CD4-positive, alpha-beta T cell (primary cell): ENCODE results near the gene DIP2C. TPM values are rescaled to one million over a fixed set of nuclear protein-coding genes. Genes with fewer than 3 reads are reported as not detected.

Experiments
- ATAC-seq: fragments of 200-7000 bp; cut with Tn5 transposase; one replicate; pipeline ENCODE4 v1.10.0; 2022; ENCODE audit warnings: mild to moderate bottlenecking; ENCODE audit not compliant: poor library complexity
- CTCF ChIA-PET: fragments of 350-600 bp; sonication (Branson Sonifier 250); formaldehyde crosslinking; loops from one replicate; lab custom pipeline; 2021; ENCODE audit warnings: antibody characterized with exemption, inconsistent platforms; lab: Charles Lee
- POLR2A ChIA-PET: fragments of 350-600 bp; sonication (Branson Sonifier 250); formaldehyde crosslinking; loops from one replicate; lab custom pipeline; 2021; ENCODE audit warnings: antibody characterized with exemption, inconsistent platforms; lab: Charles Lee
- DNase-seq, 14 experiments: peaks; one replicate each; pipeline ENCODE4 v3.0.0-alpha.2; 2013 to 2020; ENCODE audit warnings: mixed read lengths in 2 of 14
- H3K27ac ChIP-seq, 2 donors: one replicate each; pipeline versions ENCODE4 v1.5.1 to v1.7.0; 2013; ENCODE audit warnings: low read length in 2 of 2, low read depth in 1 of 2, mild to moderate bottlenecking in 1 of 2
- H3K27me3 ChIP-seq, 2 experiments: 1 replicate in 1 of 2; 2 replicates in 1 of 2; pipeline versions ENCODE4 v1.6.1 to v1.7.0; 2013; ENCODE audit warnings: low read length in 2 of 2, control low read depth in 1 of 2, mild to moderate bottlenecking in 1 of 2, moderate library complexity in 1 of 2; ENCODE audit not compliant: insufficient read depth in 2 of 2, control insufficient read depth in 1 of 2
- H3K36me3 ChIP-seq: one replicate; pipeline ENCODE4 v1.6.1; 2013; ENCODE audit warnings: low read length, control low read depth; ENCODE audit not compliant: insufficient read depth
- H3K4me1 ChIP-seq: one replicate; pipeline ENCODE4 v1.6.1; 2013; ENCODE audit warnings: low read length, control low read depth; ENCODE audit not compliant: insufficient read depth
- H3K4me3 ChIP-seq: one replicate; pipeline ENCODE4 v1.5.1; 2013; ENCODE audit warnings: mild to moderate bottlenecking, low read length, moderate library complexity
- H3K9me3 ChIP-seq, 2 experiments: 1 replicate in 1 of 2; 2 replicates in 1 of 2; pipeline versions ENCODE4 v1.6.1 to v1.7.0; 2013; ENCODE audit warnings: low read length in 2 of 2, mild to moderate bottlenecking in 2 of 2, control low read depth in 1 of 2, moderate library complexity in 1 of 2; ENCODE audit not compliant: control insufficient read depth in 1 of 2, insufficient read depth in 1 of 2
- H3K27ac Mint-ChIP-seq: one replicate; pipeline ENCODE4 v1.8.0; 2020; ENCODE audit warnings: mixed read lengths
- H3K27me3 Mint-ChIP-seq: one replicate; pipeline ENCODE4 v1.8.0; 2021; ENCODE audit warnings: mixed read lengths
- H3K36me3 Mint-ChIP-seq: one replicate; pipeline ENCODE4 v1.8.0; 2021; ENCODE audit warnings: low read depth, mixed read lengths
- H3K4me1 Mint-ChIP-seq: one replicate; pipeline ENCODE4 v1.8.0; 2021; ENCODE audit warnings: low read depth, mixed read lengths
- H3K4me3 Mint-ChIP-seq: one replicate; pipeline ENCODE4 v1.8.0; 2020; ENCODE audit warnings: mild to moderate bottlenecking, mixed read lengths
- H3K9me3 Mint-ChIP-seq: one replicate; pipeline ENCODE4 v1.8.0; 2020; ENCODE audit warnings: mixed read lengths
- intact Hi-C, 2 experiments: fragments of 100-400 bp; cut with DNase I in 1 of 2; cut with micrococcal nuclease in 1 of 2; formaldehyde crosslinking; loops; one replicate each; pipeline versions ENCODE4 v1.15.1 to v1.9.0; 2023 to 2025; cut with DNase I, micrococcal nuclease
- total RNA-seq, 174 experiments: library from RNA in 2 of 174; stranded (reverse) in 2 of 174; gene quantifications; one replicate each; pipeline ENCODE4 v1.2.3 and lab custom pipeline; 2021 to 2026
- TF ChIP-seq, protein P1 (sequence below): fragments of 200-600 bp; IDR thresholded peaks from one replicate; pipeline ENCODE4 v1.8.0; 2022; ENCODE audit warnings: antibody characterized with exemption, mild to moderate bottlenecking

DIP2C gene
- total RNA-seq, 2 experiments from 2014 or later = 4.1 TPM

GRCh38 chr10:667096-667495, 22.4 kb downstream of the DIP2C start:
- Histone ChIP-seq H3K4me3 (no peak overlapping the region), H3K36me3 (no peaks in the 10 kb centered on the region), H3K9me3 (peaks cover 0 to 22% of the 10 kb centered on the region in 2 experiments), H3K27ac (no peak overlapping the region), H3K4me1 (no peaks in the 10 kb centered on the region), H3K27me3 (no peaks in the 10 kb centered on the region)
- no peak for DNase-seq
- Mint-ChIP-seq H3K27ac (no peak overlapping the region), H3K4me1 (no peaks in the 10 kb centered on the region), H3K9me3 (no peaks in the 10 kb centered on the region), H3K27me3 (peaks cover 9% of the 10 kb centered on the region), H3K36me3 (no peaks in the 10 kb centered on the region), H3K4me3 (no peak overlapping the region)
- TF ChIP-seq, protein P1, sequence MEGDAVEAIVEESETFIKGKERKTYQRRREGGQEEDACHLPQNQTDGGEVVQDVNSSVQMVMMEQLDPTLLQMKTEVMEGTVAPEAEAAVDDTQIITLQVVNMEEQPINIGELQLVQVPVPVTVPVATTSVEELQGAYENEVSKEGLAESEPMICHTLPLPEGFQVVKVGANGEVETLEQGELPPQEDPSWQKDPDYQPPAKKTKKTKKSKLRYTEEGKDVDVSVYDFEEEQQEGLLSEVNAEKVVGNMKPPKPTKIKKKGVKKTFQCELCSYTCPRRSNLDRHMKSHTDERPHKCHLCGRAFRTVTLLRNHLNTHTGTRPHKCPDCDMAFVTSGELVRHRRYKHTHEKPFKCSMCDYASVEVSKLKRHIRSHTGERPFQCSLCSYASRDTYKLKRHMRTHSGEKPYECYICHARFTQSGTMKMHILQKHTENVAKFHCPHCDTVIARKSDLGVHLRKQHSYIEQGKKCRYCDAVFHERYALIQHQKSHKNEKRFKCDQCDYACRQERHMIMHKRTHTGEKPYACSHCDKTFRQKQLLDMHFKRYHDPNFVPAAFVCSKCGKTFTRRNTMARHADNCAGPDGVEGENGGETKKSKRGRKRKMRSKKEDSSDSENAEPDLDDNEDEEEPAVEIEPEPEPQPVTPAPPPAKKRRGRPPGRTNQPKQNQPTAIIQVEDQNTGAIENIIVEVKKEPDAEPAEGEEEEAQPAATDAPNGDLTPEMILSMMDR = no peak
- ChIA-PET CTCF (no interaction called here), POLR2A (no interaction called here)
- no peak for ATAC-seq
- intact Hi-C loops = no loop called here

- Mint-ChIP-seq H3K9me3 (no peaks in the 10 kb centered on the region), H3K36me3 (no peaks in the 10 kb centered on the region), H3K27me3 (peaks cover 14% of the 10 kb centered on the region), H3K27ac (no peak overlapping the region), H3K4me1 (no peaks in the 10 kb centered on the region), H3K4me3 (no peak overlapping the region)
- Histone ChIP-seq H3K4me3 (no peak overlapping the region), H3K36me3 (no peaks in the 10 kb centered on the region), H3K27me3 (no peaks in the 10 kb centered on the region), H3K27ac (no peak overlapping the region), H3K4me1 (no peaks in the 10 kb centered on the region), H3K9me3 (peaks cover 0 to 18% of the 10 kb centered on the region in 2 experiments)
- TF ChIP-seq, protein P1 = no peak
- POLR2A ChIA-PET = no interaction called here
- CTCF ChIA-PET = no interaction called here
- ATAC-seq (no peak), DNase-seq (no peak)
- intact Hi-C loops = no loop called here
Measured at GRCh38 chr10:666237-667012, 23.0 kb downstream of the DIP2C start.

GRCh38 chr10:665579-666091, 23.8 kb downstream of the DIP2C start:
- no peaks in the 10 kb centered on the region for H3K27me3 ChIP-seq
- H3K9me3 Mint-ChIP-seq = no peaks in the 10 kb centered on the region
- intact Hi-C loops = no loop called here
- TF ChIP-seq, protein P1 = no peak
- peaks cover 0 to 13% of the 10 kb centered on the region in 2 experiments for H3K9me3 ChIP-seq
- no peaks in the 10 kb centered on the region for H3K36me3 Mint-ChIP-seq
- no peaks in the 10 kb centered on the region for H3K4me1 Mint-ChIP-seq
- ATAC-seq = no peak
- no peaks in the 10 kb centered on the region for H3K36me3 ChIP-seq
- no peak overlapping the region for H3K27ac Mint-ChIP-seq
- DNase-seq = no peak
- no peaks in the 10 kb centered on the region for H3K4me1 ChIP-seq
- H3K27me3 Mint-ChIP-seq = peaks cover 14% of the 10 kb centered on the region
- H3K4me3 Mint-ChIP-seq = no peak overlapping the region
- H3K27ac ChIP-seq = no peak overlapping the region
- CTCF ChIA-PET = no interaction called here
- POLR2A ChIA-PET = no interaction called here
- H3K4me3 ChIP-seq = no peak overlapping the region
